ENCODE results near the gene FMNL2.

- TF ChIP-seq CTCF (IDR thresholded peaks at IDR 0.05) (no peak), POLR2A (IDR thresholded peaks at IDR 0.05) (no peak)
These were observed 316 bp upstream of the FMNL2 start for GRCh38 chr2:152334701-152335015.

Data from heart left ventricle (tissue), 13 donors.